Caco-2 (cell line): ENCODE measurements around the gene INPP5D. TPM values are rescaled to one million over a fixed set of nuclear protein-coding genes. Genes with fewer than 3 reads are reported as not detected.

Source experiments
- Bru-seq: library from RNA; stranded (reverse); fragments of 400-500 nt; gene quantifications from one replicate; lab custom pipeline; 2021; lab: Mats Ljungman, UMichigan
- BruChase-seq, 2 experiments: library from RNA; stranded (reverse); fragments of 400-500 nt; gene quantifications; one replicate each; lab custom pipeline; 2021; lab: Mats Ljungman, UMichigan
- BruUV-seq: library from RNA; stranded (reverse); fragments of 400-500 nt; replicated peaks from 2 replicates; lab custom pipeline; 2021; lab: Mats Ljungman, UMichigan
- CTCF ChIA-PET: fragments of 300-600 bp; sonication (Branson Sonifier 250); formaldehyde crosslinking; loops from one replicate; lab custom pipeline; 2022; ENCODE audit warnings: antibody characterized with exemption; lab: Charles Lee
- POLR2A ChIA-PET: fragments of 300-600 bp; sonication (Branson Sonifier 250); formaldehyde crosslinking; loops from one replicate; lab custom pipeline; 2022; ENCODE audit warnings: antibody characterized with exemption; lab: Charles Lee
- DNase-seq, 2 experiments: peaks; one replicate each; pipeline versions ENCODE4 v3.0.0 to v3.0.0-alpha.2; 2020 to 2022
- H3K27me3 ChIP-seq: replicated peaks from 2 replicates; pipeline ENCODE4 v1.6.0; 2011; ENCODE audit warnings: low read length; ENCODE audit not compliant: control insufficient read depth, insufficient read depth
- H3K36me3 ChIP-seq: 2 replicates; pipeline ENCODE4 v1.5.1; 2011; ENCODE audit warnings: low read length; ENCODE audit not compliant: control insufficient read depth, insufficient read depth
- H3K4me1 ChIP-seq: fragments of 250-450 bp; sonication (Bioruptor Pico); 2 replicates; pipeline ENCODE4 v1.5.1; 2020; ENCODE audit warnings: mild to moderate bottlenecking
- H3K4me3 ChIP-seq: 2 replicates; pipeline ENCODE4 v1.5.1; 2011; ENCODE audit warnings: low read depth, mild to moderate bottlenecking, control low read depth, low read length
- H3K9me3 ChIP-seq: fragments of 250-450 bp; sonication (Bioruptor Pico); 2 replicates; pipeline ENCODE4 v1.5.1; 2020; ENCODE audit warnings: mild to moderate bottlenecking, moderate library complexity
- H3K27ac Mint-ChIP-seq: one replicate; pipeline ENCODE4 v1.8.0; 2022; ENCODE audit warnings: mixed read lengths; ENCODE audit not compliant: unreplicated experiment
- H3K27me3 Mint-ChIP-seq: one replicate; pipeline ENCODE4 v1.8.0; 2022; ENCODE audit warnings: mixed read lengths; ENCODE audit not compliant: insufficient read depth, unreplicated experiment
- H3K36me3 Mint-ChIP-seq: one replicate; pipeline ENCODE4 v1.8.0; 2022; ENCODE audit warnings: mild to moderate bottlenecking, mixed read lengths; ENCODE audit not compliant: insufficient read depth, unreplicated experiment
- H3K4me1 Mint-ChIP-seq: one replicate; pipeline ENCODE4 v1.8.0; 2022; ENCODE audit warnings: low read depth, mixed read lengths; ENCODE audit not compliant: unreplicated experiment
- H3K4me3 Mint-ChIP-seq: one replicate; pipeline ENCODE4 v1.8.0; 2022; ENCODE audit warnings: mild to moderate bottlenecking, moderate library complexity, mixed read lengths; ENCODE audit not compliant: unreplicated experiment
- H3K9me3 Mint-ChIP-seq: one replicate; pipeline ENCODE4 v1.8.0; 2022; ENCODE audit warnings: mixed read lengths; ENCODE audit not compliant: unreplicated experiment
- CTCF ChIP-seq, 2 experiments: fragments of 200-600 bp in 1 of 2; IDR thresholded peaks; 1 replicate in 1 of 2; 2 replicates in 1 of 2; pipeline versions ENCODE4 v1.5.1 to v1.8.0; 2011 to 2022; ENCODE audit warnings: antibody characterized with exemption in 1 of 2, control low read depth in 1 of 2, inconsistent platforms in 1 of 2, low read depth in 1 of 2, low read length in 1 of 2, mild to moderate bottlenecking in 1 of 2, moderate library complexity in 1 of 2; ENCODE audit not compliant: insufficient read depth in 1 of 2, severe bottlenecking in 1 of 2, unreplicated experiment in 1 of 2
- intact Hi-C: fragments of 100-400 bp; cut with micrococcal nuclease; formaldehyde crosslinking; loops from one replicate; pipeline ENCODE4 v1.10.0; 2022; ENCODE audit not compliant: unreplicated experiment
- long read RNA-seq: library from polyadenylated mRNA; stranded (forward); transcript quantifications from one replicate; pipeline ENCODE4 v2.0.0, GENCODE V29; 2022
- total RNA-seq: library from RNA; stranded (reverse); gene quantifications from 2 replicates; pipeline ENCODE4 v1.2.3, GENCODE V29; 2022

INPP5D gene
- total RNA-seq, result not detected in 2 replicates
- percentile 1 among the genes with signal in this experiment for Bru-seq, nascent RNA
- BruChase-seq, experiment 1, labeled RNA remaining after a 2-hour chase, result percentile 1 among the genes with signal in this experiment
- BruChase-seq, experiment 2, labeled RNA remaining after a 6-hour chase, result not detected
- long read RNA-seq, partial matches to known transcripts, result 0 of 1 reads
- long read RNA-seq, other reads (novel, unspliced or antisense), result 1 of 1 reads

DNA sequence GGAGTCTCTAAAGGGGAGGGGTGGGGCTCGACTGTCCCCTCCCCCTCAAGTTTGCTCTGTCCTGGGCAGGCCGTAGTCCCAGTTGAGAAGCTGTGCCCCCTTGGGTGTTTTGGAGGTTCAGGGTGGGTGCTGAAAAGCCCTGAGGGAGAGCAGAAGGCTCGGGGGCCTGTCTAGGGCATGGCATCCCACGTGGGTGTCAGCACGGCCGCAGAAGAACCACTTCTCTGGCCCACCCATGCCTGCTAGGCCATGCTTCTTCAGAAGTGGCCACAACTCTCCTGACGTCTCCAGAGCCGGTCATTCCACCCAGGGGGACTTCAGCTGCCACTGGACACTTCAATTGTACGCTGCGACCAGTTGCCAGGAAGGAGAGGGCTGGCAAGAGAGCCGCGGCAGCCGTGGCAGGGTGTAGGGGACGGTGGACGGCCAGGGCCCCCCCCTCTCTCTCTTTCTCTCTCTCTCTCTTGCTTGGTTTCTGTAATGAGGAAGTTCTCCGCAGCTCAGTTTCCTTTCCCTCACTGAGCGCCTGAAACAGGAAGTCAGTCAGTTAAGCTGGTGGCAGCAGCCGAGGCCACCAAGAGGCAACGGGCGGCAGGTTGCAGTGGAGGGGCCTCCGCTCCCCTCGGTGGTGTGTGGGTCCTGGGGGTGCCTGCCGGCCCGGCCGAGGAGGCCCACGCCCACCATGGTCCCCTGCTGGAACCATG is at the start of gene INPP5D:
INPP5D (plus strand) TSS at position 546 of the 704 bp plus-strand sequence; CDS start at position 683, 137 bp downstream.
- intact Hi-C loops, result no loop called here
- no peaks in the 10 kb centered on the region for H3K9me3 Mint-ChIP-seq
- POLR2A ChIA-PET, result no interaction called here
- no peaks in the 10 kb centered on the region for H3K4me1 Mint-ChIP-seq
- Histone ChIP-seq H3K4me1 (no peaks in the 10 kb centered on the region), H3K4me3 (no peak within 1 kb of the TSS), H3K36me3 (no peaks in the 10 kb centered on the region), H3K9me3 (no peaks in the 10 kb centered on the region), H3K27me3 (no peaks in the 10 kb centered on the region)
- H3K27me3 Mint-ChIP-seq, result peaks cover 4% of the 10 kb centered on the region
- no peak for TF ChIP-seq CTCF (IDR thresholded peaks at IDR 0.05; ENCODE audit: insufficient read depth in 1 of 2, low read depth in 1 of 2, low read length in 1 of 2, severe bottlenecking in 1 of 2, unreplicated experiment in 1 of 2)
- no peak within 1 kb of the TSS for H3K4me3 Mint-ChIP-seq
- DNase-seq, result no peak
- H3K36me3 Mint-ChIP-seq, result no peaks in the 10 kb centered on the region
- no peak within 1 kb of the TSS for H3K27ac Mint-ChIP-seq
- CTCF ChIA-PET, result interaction anchor here (0.6 to 0.7 kb wide), 2 partner anchors 117 to 228 kb away, joined by 3 to 4 read pairs; no protein-coding TSS in a partner anchor
- no TSS peak for BruUV-seq

DNA sequence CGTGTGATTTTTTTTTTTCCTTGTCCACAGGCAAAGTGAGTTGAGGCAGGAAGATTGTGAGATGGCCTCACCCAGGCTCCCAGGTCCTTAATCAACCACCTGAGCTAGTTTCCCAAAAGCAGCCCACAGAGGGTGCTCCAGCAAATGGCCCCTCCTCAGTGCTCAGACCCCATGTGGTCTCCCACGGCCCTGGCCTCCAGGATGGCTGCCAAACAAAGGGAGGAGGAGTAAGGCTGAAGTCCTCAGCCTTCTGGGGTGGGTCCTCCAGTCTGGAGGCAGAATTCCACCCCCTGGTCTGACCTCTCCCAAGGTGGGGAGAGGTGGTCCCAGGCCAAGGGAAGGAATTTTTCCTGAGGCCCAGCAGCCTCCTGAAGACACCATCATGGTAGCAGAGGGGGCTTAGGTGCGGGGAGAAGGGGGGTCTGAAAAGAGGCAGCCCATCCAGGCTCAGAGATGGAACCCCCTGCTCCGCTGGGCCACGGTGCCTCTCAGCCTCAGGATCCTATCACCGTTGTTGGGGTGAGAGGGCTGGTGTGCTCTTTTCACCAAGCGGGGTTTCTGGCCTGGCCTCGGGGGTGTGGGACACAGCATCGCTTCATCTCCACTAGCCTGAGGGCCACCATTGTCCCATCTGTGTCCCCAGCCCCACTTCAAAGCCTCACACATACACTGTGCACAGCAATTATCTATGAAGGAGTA is 49.4 kb upstream of the INPP5D start:
- Mint-ChIP-seq H3K27me3 (no peaks in the 10 kb centered on the region), H3K9me3 (no peaks in the 10 kb centered on the region), H3K4me1 (no peaks in the 10 kb centered on the region), H3K27ac (no peak overlapping the region), H3K36me3 (no peaks in the 10 kb centered on the region), H3K4me3 (no peak overlapping the region)
- Histone ChIP-seq H3K4me3 (no peak overlapping the region), H3K4me1 (no peaks in the 10 kb centered on the region), H3K9me3 (no peaks in the 10 kb centered on the region), H3K27me3 (no peaks in the 10 kb centered on the region), H3K36me3 (no peaks in the 10 kb centered on the region)
- DNase-seq, result no peak
- ChIA-PET POLR2A (no interaction called here), CTCF (no interaction called here)
- intact Hi-C loops, result no loop called here
- TF ChIP-seq CTCF (IDR thresholded peaks at IDR 0.05; ENCODE audit: insufficient read depth in 1 of 2, low read depth in 1 of 2, low read length in 1 of 2, severe bottlenecking in 1 of 2, unreplicated experiment in 1 of 2), result no peak
- no TSS peak for BruUV-seq

DNA sequence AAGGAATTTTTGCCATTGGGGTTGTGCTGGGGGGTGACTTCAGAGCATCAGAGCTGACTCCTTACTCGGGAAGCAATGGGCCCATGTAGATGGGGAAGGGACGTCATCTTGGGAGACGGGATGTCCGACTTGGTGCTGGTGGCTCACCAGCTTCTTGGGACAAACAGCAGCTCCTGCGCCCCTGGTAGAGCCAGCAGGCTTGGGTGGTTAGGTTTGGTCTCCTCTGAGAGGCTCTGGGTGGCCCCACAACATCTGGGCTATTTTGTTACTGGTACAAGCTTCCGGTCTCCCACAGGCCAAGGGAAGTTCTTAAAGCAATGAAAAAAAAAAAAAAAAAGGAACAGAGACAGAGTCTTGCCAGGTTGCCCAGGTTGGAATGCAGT is 48.9 kb upstream of the INPP5D start:
- no TSS peak for BruUV-seq
- Mint-ChIP-seq H3K4me1 (no peaks in the 10 kb centered on the region), H3K9me3 (no peaks in the 10 kb centered on the region), H3K4me3 (no peak overlapping the region), H3K36me3 (no peaks in the 10 kb centered on the region), H3K27me3 (no peaks in the 10 kb centered on the region), H3K27ac (no peak overlapping the region)
- Histone ChIP-seq H3K4me1 (no peaks in the 10 kb centered on the region), H3K9me3 (no peaks in the 10 kb centered on the region), H3K36me3 (no peaks in the 10 kb centered on the region), H3K27me3 (no peaks in the 10 kb centered on the region), H3K4me3 (no peak overlapping the region)
- TF ChIP-seq CTCF (IDR thresholded peaks at IDR 0.05; ENCODE audit: insufficient read depth in 1 of 2, low read depth in 1 of 2, low read length in 1 of 2, severe bottlenecking in 1 of 2, unreplicated experiment in 1 of 2), result no peak
- intact Hi-C loops, result no loop called here
- ChIA-PET CTCF (no interaction called here), POLR2A (no interaction called here)
- DNase-seq, result no peak
